NCI-H1417 treated with DMSO at 0.1 percent for 48 hours (cell line): ENCODE data around the gene LRFN2.

ENCODE experiments used
- DNase-seq: peaks from one replicate; lab custom pipeline; 2025; lab: John Stamatoyannopoulos, UW

The LRFN2 gene

GRCh38 chr6:40437631-40438030 is 149.5 kb downstream of the LRFN2 start:
- DNase-seq, result no peak

- DNase-seq, result no peak
Observed at GRCh38 chr6:40436685-40437604, 150.2 kb downstream of the LRFN2 start.

GRCh38 chr6:40432982-40433381 is 154.2 kb downstream of the LRFN2 start:
- DNase-seq, result no peak

DNA sequence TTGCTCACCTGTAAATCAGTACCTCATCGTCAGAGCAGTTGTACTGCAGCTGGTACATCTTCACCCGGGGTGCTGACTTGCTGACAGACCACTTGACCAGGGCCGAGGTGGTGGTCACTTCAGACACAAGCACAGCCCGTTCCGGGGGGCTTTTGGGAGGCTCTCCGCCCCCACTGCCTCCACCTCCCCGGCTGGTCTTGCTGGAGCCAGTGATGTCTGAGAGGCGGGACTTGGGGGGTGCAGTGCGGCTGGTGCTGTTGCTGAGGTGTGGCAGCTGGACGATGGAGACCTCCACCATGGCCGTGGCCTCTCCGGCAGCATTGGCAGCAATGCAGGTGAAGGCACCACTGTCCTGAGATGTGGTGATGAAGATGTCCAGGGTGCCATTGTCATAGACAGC is 155.5 kb downstream of the LRFN2 start:
- no peak for DNase-seq

- no peak for DNase-seq
Observed at GRCh38 chr6:40427196-40427595, 160.0 kb downstream of the LRFN2 start.

DNA sequence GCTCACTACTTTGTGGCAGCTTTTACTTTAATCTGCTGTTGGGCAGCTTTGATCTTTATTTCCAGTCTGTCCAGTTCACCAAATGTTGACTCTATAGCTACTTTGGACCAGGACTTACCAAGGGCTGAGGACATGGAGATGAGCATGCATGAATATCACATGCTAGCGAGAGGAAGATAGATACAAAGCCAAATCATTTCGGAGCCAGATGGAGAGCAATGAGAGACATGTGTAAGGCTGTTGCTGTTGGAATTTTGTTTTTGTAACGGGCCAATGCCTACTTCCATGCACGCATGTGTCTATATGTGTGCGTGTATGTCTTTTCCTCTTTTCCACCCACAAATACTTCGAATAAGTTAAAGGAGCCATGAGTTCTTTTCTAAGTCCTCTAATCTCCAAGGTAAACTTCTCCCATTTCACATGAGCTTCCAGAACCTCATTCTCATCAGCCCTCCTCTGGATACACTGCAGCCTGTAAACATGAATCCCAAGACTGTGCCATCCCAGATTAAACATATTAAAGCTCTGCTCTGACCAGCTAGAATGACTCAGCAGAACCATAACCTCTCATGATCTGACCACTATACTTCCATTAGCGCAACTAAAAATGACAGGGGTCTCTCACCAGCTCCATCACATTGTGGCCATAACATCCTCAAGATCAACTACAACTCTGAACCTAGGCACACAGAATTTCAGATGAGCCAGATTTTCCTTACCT is 160.7 kb downstream of the LRFN2 start:
- DNase-seq, result no peak

GRCh38 chr6:40425192-40425919 is 161.8 kb downstream of the LRFN2 start:
- no peak for DNase-seq

GRCh38 chr6:40422046-40422445 is 165.1 kb downstream of the LRFN2 start:
- DNase-seq, result no peak

GRCh38 chr6:40419946-40420728 is 167.0 kb downstream of the LRFN2 start:
- no peak for DNase-seq

DNA sequence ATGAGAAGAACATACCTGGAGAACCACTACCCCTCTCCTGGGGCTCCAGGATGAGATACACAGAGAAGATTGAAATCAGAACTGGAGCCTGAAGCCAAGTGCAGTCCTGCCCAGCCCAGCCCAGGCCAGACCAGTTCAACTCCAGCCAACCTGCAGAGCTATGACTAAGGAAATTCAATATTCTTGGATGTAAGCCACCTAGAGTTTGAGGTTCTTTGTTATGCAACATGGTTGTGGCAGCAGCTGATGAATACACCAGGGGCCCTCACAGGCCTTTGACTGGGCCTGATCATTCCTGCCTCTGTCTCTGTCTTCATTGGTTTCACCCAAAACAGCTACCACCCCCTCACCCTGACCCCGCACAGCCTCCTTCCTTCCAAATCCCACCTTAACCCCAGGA is 167.8 kb downstream of the LRFN2 start:
- no peak for DNase-seq

DNA sequence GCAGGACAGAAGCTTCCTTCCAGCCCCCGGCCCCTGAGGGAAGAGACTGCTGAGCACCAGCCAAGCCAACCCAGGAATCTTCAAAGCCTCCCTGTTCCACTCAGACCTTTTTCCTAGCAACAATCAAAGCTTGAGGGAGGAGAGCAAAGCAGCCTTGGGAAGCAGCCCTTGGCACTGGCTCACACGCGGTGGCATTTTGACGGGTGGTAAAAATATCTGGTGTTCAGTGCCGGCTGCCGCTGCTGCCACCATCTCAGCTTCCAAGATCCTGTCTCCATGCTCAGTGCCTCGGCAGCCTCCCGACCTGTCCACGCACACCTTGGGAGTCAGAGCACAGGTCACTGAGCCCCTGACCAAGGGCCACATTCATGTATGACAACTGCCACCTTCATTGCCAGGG is 170.1 kb downstream of the LRFN2 start:
- DNase-seq, result no peak

- DNase-seq, result no peak
Observed at GRCh38 chr6:40414617-40415016, 172.5 kb downstream of the LRFN2 start.

GRCh38 chr6:40413239-40413638 is 173.9 kb downstream of the LRFN2 start:
- DNase-seq, result no peak

- DNase-seq, result no peak
Observed at GRCh38 chr6:40411881-40412280, 175.3 kb downstream of the LRFN2 start.

- no peak for DNase-seq
Observed at GRCh38 chr6:40410821-40411220, 176.3 kb downstream of the LRFN2 start.

DNA sequence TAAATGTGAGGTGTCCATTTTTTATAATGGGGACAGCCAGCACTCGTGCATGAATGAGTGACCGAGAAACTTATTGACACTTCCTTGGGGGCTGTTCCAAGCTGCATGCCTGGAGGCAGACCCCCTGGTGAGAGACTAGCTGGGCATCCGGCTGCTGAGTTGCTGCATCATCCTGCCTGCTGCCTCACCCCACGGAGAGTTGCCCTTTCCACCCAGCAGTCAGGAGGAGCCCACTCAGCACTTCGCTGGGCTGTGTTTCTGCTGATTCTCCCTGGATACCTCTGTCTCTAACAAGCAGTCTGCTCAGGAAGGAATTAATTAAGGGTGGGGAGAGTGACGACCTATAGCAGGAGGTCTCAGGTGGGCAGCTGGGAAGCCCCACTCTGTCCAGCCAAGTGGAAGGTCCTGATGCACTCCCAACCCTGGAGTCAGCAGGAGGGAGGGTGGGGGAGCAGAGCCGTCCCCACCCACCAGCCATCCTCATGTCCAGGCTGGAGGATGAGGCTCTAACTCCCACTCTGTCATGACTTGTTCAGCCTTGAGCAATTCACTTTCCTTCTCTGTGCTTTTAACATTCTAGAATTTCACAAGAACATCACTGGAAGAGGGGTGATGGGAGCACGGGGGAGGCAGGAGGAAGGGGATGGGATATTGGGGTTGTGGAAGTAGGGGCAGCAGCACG is 177.3 kb downstream of the LRFN2 start:
- DNase-seq, result no peak

GRCh38 chr6:40408786-40409542 is 178.2 kb downstream of the LRFN2 start:
- no peak for DNase-seq

DNA sequence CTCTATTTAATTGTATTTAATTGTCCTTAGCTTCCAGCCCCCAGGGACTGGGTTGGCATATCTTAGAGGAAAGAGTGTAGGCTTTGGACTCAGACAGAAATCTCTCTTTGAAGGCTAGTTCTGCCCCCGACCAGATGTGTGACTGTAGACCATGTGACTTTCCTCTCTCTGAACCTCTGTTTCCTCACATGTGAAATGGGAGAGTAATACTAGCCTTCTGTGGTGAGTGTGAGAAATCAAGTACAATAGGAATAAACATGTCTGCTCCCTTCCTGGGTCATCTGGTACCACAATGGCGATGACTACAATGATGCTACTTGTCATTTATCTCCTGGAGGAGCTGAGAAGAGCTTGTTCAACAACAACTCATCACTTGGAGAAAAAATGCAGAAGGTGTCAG is 179.9 kb downstream of the LRFN2 start:
- no peak for DNase-seq

DNA sequence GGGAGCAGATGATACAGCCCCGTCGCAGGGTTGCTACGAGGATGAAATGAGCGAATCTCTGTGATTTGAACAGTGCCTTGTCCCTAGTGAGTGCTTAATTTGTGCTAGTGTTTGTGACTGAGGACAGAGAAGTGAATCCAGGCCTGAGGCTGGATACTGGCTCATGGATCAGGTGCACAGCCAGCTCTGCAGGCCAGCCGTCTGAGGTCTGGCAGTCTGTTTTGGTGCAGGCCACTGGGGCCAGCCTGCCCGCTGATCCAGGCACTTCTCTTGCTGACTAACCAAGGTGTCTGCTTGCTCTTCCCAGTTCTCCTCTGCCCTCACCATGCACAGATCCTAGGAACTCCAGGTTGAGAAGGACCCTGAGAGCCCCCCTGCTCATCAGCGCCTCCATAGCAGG is 181.0 kb downstream of the LRFN2 start:
- DNase-seq, result no peak

DNA sequence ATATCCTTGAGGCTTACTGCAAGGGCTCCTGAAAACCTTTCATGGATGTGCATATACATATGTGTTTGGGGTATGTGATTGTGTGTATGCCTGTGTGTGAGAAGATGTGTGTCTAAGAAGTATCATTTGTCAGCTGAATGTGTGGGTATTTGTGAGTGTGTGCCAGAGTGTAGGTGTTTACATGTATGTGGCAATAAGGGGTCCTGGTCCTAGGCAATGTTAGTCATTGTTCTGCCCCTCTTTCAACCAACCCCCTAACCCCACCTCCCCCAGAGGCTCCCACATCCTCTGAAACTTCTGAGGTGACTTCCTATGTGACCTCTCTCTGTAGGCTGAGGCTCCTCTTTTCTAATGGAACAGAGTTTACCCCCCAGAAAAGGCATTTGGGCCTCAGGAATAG is 186.4 kb downstream of the LRFN2 start:
- DNase-seq, result no peak
